Ovary (tissue), 9 donors: ENCODE results near the gene TPX2. TPM values are rescaled to one million over a fixed set of nuclear protein-coding genes. Genes with fewer than 3 reads are reported as not detected.

Experiments
- DNase-seq, 5 donors: peaks; one replicate each; pipeline ENCODE4 v3.0.0-alpha.2; 2019 to 2020
- H3K27ac ChIP-seq, 2 donors: fragments of 200-600 bp; one replicate each; pipeline versions ENCODE4 v1.5.1 to v1.8.0; 2019 to 2022
- H3K27me3 ChIP-seq: fragments of 200-600 bp; one replicate; pipeline ENCODE4 v1.8.0; 2022
- H3K36me3 ChIP-seq: fragments of 200-600 bp; sonication (generic); one replicate; pipeline ENCODE4 v1.5.1; 2019
- H3K4me1 ChIP-seq: one replicate; pipeline ENCODE4 v1.8.1; 2013; ENCODE audit warnings: mild to moderate bottlenecking, moderate library complexity; ENCODE audit not compliant: insufficient read depth
- H3K4me3 ChIP-seq: fragments of 200-600 bp; sonication (generic); one replicate; pipeline ENCODE4 v1.5.1; 2017
- H3K9me3 ChIP-seq, 2 donors: fragments of 200-600 bp in 1 of 2; sonication (generic) in 1 of 2; one replicate each; pipeline versions ENCODE4 v1.5.1 to v1.8.1; 2013 to 2019; ENCODE audit warnings: mild to moderate bottlenecking in 1 of 2, moderate library complexity in 1 of 2
- EP300 ChIP-seq: sonication (generic); formaldehyde crosslinking; IDR thresholded peaks from one replicate; pipeline ENCODE4 v1.6.1; 2017; ENCODE audit warnings: antibody characterized with exemption
- POLR2A ChIP-seq: fragments of 450-650 bp; IDR thresholded peaks from one replicate; pipeline ENCODE4 v1.6.1; 2017; ENCODE audit warnings: antibody characterized with exemption, mild to moderate bottlenecking, moderate library complexity
- WGBS, 3 donors: extraction: QIAGEN DNeasy Blood & Tissue Kit in 1 of 3; methylation state at CpG; one replicate each; pipeline versions ENCODE4 v1.1.5 to v1.1.7; 2013 to 2017; 5-methylcytosine and 5-hydroxymethylcytosine counted together
- intact Hi-C, 4 donors: fragments of 100-400 bp; cut with DNase I; formaldehyde crosslinking; loops; one replicate each; pipeline versions ENCODE4 v1.11.0 to v1.15.1; 2022 to 2023
- polyA plus RNA-seq, 2 donors: library from polyadenylated mRNA; stranded (reverse); fragments of 200-250 nt in 1 of 2; fragments of 350-450 nt in 1 of 2; fragmentation: Illumina TruSeq in 1 of 2; extraction: RNeasy Lipid Tissue Mini Kit (QIAGEN cat#74804) in 1 of 2; gene quantifications; one replicate each; pipeline ENCODE4 v1.2.3, GENCODE V29; 2013 to 2014
- total RNA-seq, 7 donors: library from RNA; depleted of rRNA in 2 of 7; stranded (reverse); fragments of >200 nt in 2 of 7; fragmentation: NEBNext Ultra II Directional in 3 of 7; extraction: Animal tissue kit (Norgen Biotek cat#: 25700) in 3 of 7; gene quantifications; one replicate each; pipeline versions ENCODE4 v1.1.0 to v1.2.4, GENCODE V29; 2016 to 2023
- TF ChIP-seq, protein P1 (sequence below), 3 donors: fragments of 450-650 bp in 2 of 3; fragments of 200-600 bp in 1 of 3; IDR thresholded peaks; one replicate each; pipeline versions ENCODE4 v1.5.1 to v1.8.0; 2016 to 2022; ENCODE audit warnings: antibody characterized with exemption in 3 of 3, mild to moderate bottlenecking in 1 of 3
- donor health status: DM: no; HTN: no; CAD: no; lungs with moderate emphysema.
- donor health status: DM: no; HTN: no; CAD: no.
- donor health status: Bipolar disorder and iron deficiency.
- donor health status: DM: yes; HTN: yes; CAD: no.
- donor health status: DM: no; HTN: no; CAD: no.
- donor health status: DM: yes; HTN: yes; CAD: no.

TPX2 gene
- total and polyA plus RNA-seq, 9 donors, result 0.10 to 5.2 (median 0.91) TPM

- TF ChIP-seq, protein P1, sequence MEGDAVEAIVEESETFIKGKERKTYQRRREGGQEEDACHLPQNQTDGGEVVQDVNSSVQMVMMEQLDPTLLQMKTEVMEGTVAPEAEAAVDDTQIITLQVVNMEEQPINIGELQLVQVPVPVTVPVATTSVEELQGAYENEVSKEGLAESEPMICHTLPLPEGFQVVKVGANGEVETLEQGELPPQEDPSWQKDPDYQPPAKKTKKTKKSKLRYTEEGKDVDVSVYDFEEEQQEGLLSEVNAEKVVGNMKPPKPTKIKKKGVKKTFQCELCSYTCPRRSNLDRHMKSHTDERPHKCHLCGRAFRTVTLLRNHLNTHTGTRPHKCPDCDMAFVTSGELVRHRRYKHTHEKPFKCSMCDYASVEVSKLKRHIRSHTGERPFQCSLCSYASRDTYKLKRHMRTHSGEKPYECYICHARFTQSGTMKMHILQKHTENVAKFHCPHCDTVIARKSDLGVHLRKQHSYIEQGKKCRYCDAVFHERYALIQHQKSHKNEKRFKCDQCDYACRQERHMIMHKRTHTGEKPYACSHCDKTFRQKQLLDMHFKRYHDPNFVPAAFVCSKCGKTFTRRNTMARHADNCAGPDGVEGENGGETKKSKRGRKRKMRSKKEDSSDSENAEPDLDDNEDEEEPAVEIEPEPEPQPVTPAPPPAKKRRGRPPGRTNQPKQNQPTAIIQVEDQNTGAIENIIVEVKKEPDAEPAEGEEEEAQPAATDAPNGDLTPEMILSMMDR (IDR thresholded peaks at IDR 0.05), result no peak
- TF ChIP-seq EP300, result no peak
- TF ChIP-seq POLR2A, result no peak
- DNase-seq, result peak in 2 of 5 donors; percentile 35 to 45
- intact Hi-C loops, result no loop called here
- Histone ChIP-seq H3K36me3 (no peaks in the 10 kb centered on the region), H3K4me1 (peaks cover 11% of the 10 kb centered on the region), H3K4me3 (no peak overlapping the region), H3K9me3 (no peaks in the 10 kb centered on the region), H3K27me3 (no peaks in the 10 kb centered on the region), H3K27ac (no peak overlapping the region)
- WGBS, 3 donors, result 35 to 41% (median 40%) methylated on average over 6 of the region's 6 CpGs
Measured at GRCh38 chr20:31698803-31699718, 40.0 kb upstream of the TPX2 start.

DNA sequence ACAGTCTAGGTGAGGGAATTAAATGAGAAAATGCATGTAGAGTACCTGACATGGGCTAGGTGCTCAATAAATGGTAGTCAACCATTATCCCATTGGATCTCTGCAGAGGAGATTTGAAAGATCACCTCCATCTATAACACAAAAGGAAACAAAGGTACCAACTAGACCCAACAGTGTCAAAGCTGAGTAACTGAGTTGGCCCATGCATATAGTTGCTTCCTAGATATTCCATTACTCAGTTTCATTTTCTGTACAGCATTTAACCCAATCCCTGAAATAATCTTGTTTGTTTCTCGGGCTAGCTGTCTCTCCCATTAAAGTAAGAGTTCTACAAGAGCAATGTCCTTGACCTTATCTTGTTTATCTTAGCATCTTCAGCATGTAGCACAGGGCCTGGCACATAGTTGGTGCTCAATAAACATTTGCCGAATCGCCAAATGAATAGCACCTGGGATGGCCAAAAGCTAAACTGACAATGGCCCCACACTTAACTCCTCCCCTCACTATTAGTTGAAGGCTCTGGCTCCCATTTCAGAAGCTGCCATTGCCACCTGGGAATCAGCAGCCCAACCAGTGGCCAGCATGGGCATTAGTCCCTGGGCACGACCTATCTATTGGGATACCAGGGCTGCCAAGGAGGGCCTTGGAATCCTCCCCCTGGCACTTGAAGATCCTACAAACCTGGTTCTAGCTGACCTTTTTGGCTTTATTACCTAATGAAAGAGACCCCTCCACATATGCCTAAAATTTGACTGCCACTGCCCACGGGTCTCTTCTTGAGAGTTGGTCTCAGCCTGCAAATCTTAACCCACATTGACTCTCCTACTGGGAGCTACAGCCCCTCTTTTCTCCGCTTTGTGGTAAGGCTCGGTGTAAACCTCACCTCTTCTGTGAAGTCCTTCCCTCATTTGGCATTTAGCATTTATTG is 39.0 kb upstream of the TPX2 start:
- Histone ChIP-seq H3K36me3 (no peaks in the 10 kb centered on the region), H3K27ac (no peak overlapping the region), H3K4me1 (peaks cover 8% of the 10 kb centered on the region), H3K27me3 (no peaks in the 10 kb centered on the region), H3K4me3 (no peak overlapping the region), H3K9me3 (no peaks in the 10 kb centered on the region)
- TF ChIP-seq POLR2A, result no peak
- TF ChIP-seq, protein P1 (IDR thresholded peaks at IDR 0.05), result no peak
- no peak for TF ChIP-seq EP300
- DNase-seq, result no peak
- WGBS, 3 donors, result 93 to 96% (median 94%) methylated on average over 7 of the region's 7 CpGs
- intact Hi-C loops, result no loop called here

- Histone ChIP-seq H3K27ac (no peak overlapping the region), H3K4me1 (peaks cover 8% of the 10 kb centered on the region), H3K27me3 (no peaks in the 10 kb centered on the region), H3K9me3 (no peaks in the 10 kb centered on the region), H3K36me3 (no peaks in the 10 kb centered on the region), H3K4me3 (no peak overlapping the region)
- no peak for DNase-seq
- intact Hi-C loops, result no loop called here
- TF ChIP-seq EP300, result no peak
- TF ChIP-seq, protein P1 (IDR thresholded peaks at IDR 0.05), result no peak
- no peak for TF ChIP-seq POLR2A
- WGBS, 3 donors, result 56 to 66% (median 63%) methylated on average over 5 of the region's 5 CpGs
Measured at GRCh38 chr20:31700747-31701146, 38.3 kb upstream of the TPX2 start.

GRCh38 chr20:31701591-31701990 is 37.5 kb upstream of the TPX2 start:
- no peak for TF ChIP-seq EP300
- TF ChIP-seq, protein P1 (IDR thresholded peaks at IDR 0.05), result no peak
- TF ChIP-seq POLR2A, result no peak
- Histone ChIP-seq H3K36me3 (no peaks in the 10 kb centered on the region), H3K27me3 (no peaks in the 10 kb centered on the region), H3K9me3 (no peaks in the 10 kb centered on the region), H3K27ac (no peak overlapping the region), H3K4me3 (no peak overlapping the region), H3K4me1 (peaks cover 5% of the 10 kb centered on the region)
- intact Hi-C loops, result no loop called here
- DNase-seq, result no peak
- WGBS, 3 donors, result 67 to 75% (median 73%) methylated on average over 1 of the region's 1 CpG
